ENCODE data around the gene ITM2B. TPM values are rescaled to one million over a fixed set of nuclear protein-coding genes. Genes with fewer than 3 reads are reported as not detected.
A peak's percentile ranks its signal among the peaks of the same experiment; 100 is the strongest.

Gene ITM2B
- total RNA-seq, 1 donor from 2014 or later = 519 TPM

DNA sequence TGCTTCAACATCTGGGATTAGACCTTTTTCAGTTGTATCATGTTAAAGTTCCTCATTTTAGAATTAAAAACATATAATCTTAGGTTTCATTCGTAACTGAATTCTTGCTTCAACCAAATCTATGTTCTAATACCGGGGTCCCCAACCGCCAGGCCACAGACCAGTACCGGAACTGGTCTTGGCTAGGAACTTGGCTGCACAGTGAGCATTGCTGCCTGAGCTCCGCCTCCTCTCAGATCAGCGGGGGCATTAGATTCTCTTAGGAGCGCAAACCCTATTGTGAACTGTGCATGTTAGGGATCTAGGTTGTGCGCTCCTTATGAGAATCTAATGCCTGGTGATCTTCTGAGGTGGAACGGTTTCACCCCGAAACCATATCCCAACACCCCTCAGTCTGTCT lies 19.2 kb downstream of the ITM2B start:
- intact Hi-C loops (cut with micrococcal nuclease) = no loop called here
- ATAC-seq (peak; percentile 59), DNase-seq (no peak)

DNA sequence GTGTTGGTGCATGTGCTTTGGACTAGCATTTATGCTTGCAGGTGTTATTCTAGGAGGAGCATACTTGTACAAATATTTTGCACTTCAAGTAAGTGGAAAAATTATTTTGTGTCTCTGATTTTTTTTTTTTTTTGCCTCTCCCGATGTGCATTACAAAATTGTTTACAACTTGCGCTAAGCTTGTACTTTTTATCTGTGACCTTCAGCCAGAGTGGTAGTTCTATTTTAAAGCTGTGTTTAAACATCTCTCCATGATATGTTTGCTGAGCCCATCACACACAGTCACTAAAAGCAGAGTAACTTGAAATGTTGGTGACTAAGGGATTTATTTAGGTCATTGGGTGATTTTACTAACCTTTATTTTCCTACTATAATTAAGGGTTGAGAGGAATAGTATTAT lies 20.8 kb downstream of the ITM2B start:
- ATAC-seq (peak; percentile 63), DNase-seq (no peak)
- intact Hi-C loops (cut with micrococcal nuclease) = no loop called here

DNA sequence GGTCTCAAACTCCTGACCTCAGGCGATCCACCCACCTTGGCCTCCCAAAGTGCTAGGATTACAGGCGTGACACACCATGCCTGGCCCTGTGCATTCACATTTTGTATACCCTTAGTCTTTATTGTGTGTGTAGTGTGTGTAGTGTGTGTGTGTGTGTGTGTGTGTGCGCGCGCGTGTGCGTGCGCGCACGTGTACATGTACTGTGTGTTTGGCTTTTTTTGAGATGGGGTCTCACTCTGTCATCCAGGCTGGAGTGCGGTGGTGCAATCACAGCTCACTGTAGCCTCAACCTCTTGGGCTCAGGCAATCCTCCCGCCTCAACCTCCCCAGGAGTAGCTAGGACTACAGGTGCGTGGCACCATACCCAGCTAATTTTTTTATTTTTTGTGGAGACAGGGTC lies 22.1 kb downstream of the ITM2B start:
- ATAC-seq (no peak), DNase-seq (no peak)
- intact Hi-C loops (cut with micrococcal nuclease) = no loop called here

DNA sequence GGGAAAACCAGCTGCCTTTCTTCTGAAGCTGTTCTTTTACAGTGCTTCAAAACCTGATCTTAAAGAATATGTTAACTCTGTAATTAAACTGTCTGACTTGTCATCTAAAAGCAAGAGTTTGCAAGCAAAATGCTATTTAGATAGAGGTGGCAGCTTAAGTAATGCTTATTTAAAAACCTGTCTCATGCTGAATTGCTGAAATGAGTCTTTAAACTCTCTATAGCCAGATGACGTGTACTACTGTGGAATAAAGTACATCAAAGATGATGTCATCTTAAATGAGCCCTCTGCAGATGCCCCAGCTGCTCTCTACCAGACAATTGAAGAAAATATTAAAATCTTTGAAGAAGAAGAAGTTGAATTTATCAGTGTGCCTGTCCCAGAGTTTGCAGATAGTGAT lies 22.9 kb downstream of the ITM2B start:
- no peak for ATAC-seq
- intact Hi-C loops (cut with micrococcal nuclease) = no loop called here
- DNase-seq = no peak

DNA sequence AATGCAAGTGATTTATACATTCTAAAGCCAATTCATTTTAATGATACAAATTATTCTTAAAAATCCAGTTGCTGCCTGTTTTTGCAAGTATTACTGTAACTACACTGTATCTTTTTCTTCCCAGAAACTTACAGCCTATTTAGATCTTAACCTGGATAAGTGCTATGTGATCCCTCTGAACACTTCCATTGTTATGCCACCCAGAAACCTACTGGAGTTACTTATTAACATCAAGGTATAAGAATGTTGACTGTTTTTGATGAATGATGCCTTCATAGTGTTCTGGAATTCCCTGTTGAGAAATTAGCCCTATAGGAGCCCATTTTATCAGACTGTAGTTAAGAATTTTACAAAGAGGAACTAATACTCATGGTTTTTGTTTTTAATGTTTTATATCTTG lies 25.0 kb downstream of the ITM2B start:
- DNase-seq (no peak), ATAC-seq (no peak)
- intact Hi-C loops (cut with micrococcal nuclease) = no loop called here

DNA sequence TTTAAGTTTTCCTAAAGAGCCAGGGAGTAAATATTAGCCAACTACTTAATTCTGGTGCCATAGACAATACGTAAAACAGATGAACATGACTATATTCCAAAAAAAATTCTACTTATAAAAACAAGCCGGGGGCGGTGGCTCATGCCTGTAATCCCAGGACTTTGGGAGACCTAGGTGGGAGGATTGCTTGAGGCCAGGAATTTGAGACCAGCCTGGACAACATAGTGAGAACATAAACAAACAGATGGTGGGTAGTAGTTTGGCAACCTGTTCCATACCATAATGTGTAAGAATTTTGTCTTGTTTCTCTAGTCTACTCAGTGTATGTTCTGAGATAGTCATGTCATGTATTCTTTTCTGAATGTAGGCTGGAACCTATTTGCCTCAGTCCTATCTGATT lies 25.4 kb downstream of the ITM2B start:
- intact Hi-C loops (cut with micrococcal nuclease) = no loop called here
- no peak for ATAC-seq
- no peak for DNase-seq

DNA sequence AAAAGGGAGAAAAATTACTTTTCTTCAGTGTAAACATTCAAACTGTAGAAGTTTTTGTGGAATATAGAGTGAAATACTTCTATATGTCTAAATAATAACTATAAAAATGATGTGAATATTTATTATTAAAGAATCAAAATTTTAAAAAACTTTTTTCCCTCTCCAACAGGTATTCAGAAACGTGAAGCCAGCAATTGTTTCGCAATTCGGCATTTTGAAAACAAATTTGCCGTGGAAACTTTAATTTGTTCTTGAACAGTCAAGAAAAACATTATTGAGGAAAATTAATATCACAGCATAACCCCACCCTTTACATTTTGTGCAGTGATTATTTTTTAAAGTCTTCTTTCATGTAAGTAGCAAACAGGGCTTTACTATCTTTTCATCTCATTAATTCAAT lies 28.0 kb downstream of the ITM2B start:
- ATAC-seq (no peak), DNase-seq (no peak)
- intact Hi-C loops (cut with micrococcal nuclease) = no loop called here

DNA sequence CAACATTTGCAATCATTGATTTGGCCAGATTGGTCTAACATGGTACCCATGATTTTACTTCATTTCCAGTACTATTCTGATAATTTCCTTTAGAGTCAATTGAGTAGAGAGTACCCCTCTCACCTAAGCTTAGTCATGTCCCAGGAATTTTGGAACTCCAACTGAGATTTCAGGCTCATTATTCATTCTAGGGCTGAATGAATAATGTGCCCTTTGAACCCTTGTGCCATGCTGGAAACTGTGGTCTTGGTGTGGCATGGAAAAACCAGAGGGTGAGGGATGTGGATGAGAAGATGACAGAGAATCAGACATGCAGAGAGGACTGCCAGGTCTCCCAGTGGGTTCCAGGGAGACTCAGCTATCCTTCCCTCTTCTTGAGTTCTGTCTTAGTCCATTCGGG lies 30.2 kb downstream of the ITM2B start:
- intact Hi-C loops (cut with micrococcal nuclease) = no loop called here
- ATAC-seq (no peak), DNase-seq (no peak)

DNA sequence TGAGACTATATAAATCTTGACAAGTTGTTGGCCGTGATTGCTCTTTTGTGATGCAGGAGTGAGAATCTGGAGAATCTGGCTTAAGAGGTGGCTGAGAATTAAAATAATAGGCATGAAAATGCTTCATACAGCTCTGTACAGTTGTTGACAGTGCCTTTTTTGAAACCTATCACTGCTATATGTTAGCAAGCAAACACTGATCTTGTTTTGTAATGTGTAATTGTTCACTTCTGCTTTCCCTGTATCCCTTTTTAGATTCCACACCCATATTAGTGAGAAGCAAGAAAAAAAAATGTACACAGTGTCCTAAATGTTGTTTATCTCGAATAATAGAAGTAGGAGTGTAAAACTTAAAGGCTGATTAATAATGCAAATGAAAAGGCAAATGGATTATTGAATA lies 31.1 kb downstream of the ITM2B start:
- no peak for DNase-seq
- intact Hi-C loops (cut with micrococcal nuclease) = no loop called here
- ATAC-seq = peak; percentile 36

DNA sequence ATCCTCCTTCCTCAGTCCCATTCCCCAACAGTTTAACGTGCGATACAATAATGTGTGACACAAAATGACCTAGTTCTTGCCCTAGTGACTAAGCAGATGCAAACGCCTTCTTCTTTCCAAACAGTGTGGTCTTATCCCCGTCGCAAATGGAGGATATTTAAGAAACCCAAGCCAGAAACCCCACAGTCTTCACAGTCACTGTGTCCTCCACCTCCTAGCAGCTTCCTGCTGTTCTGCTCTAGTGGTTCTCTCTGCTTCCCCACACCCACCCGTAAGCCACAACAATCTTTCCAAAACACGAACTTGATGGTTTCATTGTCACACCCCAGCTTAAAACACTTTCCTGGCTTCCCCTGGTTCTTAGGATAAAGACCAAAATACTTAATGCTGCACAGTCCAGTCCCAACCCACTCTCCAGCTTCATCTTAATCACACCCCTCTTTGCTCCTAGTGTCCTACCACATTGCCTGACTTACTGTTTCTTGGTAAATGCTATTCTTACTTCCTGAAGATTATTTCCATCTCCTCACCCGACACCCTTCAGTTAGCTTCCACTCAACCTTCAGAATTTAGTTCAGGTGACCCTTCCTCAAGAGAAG lies 32.3 kb downstream of the ITM2B start:
- DNase-seq (no peak), ATAC-seq (peak; percentile 44)
- intact Hi-C loops (cut with micrococcal nuclease) = no loop called here

DNA sequence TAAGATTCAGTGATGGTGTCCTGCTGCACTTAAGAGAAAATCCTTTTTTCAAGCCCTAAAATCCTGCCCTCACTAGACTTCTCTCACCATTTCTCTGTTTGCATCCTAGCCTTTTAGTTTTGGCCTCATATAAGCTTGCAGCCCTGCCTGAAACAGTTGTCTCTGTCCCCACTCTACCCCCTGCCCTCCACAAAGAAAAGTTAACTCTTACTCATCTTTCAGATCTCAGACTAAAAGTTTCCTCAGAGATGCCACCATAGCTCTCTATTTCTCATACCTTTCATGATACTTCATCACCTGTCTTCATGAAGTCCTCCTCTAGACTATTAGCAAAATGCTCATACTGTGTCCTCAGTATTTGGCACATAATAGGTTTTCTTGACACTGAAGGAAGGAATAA lies 33.1 kb downstream of the ITM2B start:
- no peak for ATAC-seq
- DNase-seq = no peak
- intact Hi-C loops (cut with micrococcal nuclease) = no loop called here

DNA sequence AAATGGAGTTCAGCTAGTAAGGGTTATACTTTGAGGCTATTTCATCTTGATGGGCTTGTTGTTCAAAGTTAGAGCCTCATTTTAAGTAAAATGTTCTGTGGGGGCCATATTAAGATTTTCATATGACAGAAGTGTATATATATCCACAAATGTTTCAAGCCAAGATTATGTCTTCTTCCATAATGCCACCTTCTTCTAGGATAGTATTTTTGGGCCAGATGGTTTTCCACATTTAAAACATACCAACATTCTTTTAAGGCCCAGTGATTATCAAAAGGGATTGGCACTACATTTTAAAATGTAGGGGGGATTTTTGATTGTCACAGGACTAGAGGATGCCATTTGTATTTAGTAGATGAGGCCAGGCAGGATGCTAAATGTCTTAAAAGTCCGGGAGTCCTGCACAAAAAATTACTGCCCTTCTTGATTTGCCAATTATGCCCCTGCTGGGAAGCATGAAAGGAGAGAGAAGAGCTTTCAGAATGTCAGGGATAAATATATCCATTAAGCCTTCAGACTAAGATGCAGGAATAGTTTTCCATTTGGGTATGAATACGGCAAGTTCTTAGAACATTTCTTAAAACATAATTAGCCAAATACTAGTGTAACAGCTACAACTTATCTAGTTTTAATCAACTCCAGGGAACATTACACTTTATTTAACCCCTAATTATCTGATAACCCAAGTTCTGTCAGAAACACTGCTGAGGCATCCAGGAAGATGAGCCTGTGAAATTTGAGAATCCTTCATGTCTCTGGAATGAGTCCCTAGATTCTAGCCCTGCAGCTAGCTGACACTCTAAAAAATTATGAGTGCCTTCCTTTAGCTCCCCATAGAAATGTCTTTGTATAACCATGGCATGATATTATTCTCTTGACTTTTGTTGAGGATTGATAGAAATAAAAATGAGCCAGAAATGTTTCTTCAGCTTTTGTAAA lies 34.0 kb downstream of the ITM2B start:
- no peak for DNase-seq
- intact Hi-C loops (cut with micrococcal nuclease) = no loop called here
- ATAC-seq = no peak

DNA sequence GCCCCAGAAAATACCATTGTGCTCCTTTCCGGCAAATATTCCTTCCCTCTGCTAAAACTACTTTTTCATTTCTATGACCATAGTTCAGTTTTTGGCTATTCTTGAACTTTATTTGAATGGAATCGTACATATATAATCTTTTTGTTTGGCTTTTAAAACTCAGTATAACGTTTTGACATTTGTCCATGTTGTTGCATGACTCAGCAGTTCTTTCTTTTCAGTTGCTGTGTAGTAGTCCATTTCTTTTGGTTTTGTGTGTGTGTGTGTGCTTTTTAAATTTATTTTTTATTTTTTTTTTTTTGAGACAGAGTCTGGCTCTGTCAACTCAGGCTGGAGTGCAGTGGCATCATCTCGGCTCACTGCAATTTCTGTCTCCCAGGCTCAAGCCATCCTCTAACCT lies 35.0 kb downstream of the ITM2B start:
- intact Hi-C loops (cut with micrococcal nuclease) = no loop called here
- DNase-seq = no peak
- no peak for ATAC-seq

DNA sequence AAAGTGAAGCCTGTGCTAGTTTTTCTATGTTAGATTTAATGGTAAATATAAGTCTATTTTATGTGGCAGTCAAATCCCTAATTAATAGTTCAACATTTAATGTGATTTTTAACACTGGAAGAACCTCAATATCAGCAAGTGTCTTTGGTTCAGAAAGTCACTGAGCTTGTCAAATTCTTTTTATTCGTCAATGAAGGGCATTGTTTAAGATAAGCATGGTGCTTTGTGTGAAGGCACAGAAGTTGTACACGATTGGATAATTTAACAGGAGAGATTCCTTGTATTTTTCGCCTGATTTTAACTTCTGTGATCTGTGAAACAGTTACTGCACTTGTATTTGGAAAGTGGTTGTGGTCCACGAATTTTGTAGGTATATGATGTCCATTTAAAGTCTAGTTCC lies 40.3 kb downstream of the ITM2B start:
- no peak for DNase-seq
- no peak for ATAC-seq
- intact Hi-C loops (cut with micrococcal nuclease) = no loop called here

DNA sequence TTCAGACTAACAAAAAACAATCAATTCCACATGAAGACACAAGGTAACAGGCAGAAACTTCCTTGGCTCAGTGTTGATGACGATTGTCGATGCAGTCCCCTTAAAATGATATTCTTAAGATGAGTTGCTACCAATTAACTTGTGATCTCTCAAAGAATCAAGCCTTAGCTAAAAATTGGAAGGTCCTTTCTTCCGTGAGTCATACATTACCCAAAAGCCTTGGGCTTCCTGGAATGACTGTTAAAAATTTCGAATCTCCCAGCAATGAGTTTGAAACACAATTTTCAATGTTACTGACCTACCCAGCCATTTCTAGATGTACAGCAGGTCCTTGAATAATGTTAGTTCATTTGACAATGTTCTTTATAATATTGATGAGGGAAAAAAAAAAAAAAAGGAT lies 42.5 kb downstream of the ITM2B start:
- no peak for ATAC-seq
- intact Hi-C loops (cut with micrococcal nuclease) = no loop called here
- DNase-seq = no peak

DNA sequence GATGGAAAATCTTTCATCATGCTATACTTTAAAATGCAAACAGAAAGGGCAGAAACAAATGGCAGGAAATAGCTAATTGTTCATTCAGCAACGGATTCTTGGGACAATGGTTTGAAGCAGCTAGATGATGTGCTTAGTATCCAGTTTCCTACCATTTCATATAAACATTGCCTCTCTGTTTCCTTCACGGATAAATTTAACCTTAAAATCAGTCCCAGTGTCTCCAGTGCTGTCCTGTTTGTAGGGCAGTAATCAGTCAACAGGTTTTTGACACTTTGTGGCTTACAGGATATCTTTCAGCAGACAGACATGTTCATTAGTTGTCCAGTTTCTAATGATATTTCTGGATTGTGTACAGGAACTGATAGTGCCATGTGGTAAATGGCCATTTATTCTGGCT lies 45.8 kb downstream of the ITM2B start:
- DNase-seq (no peak), ATAC-seq (no peak)
- intact Hi-C loops (cut with micrococcal nuclease) = no loop called here

DNA sequence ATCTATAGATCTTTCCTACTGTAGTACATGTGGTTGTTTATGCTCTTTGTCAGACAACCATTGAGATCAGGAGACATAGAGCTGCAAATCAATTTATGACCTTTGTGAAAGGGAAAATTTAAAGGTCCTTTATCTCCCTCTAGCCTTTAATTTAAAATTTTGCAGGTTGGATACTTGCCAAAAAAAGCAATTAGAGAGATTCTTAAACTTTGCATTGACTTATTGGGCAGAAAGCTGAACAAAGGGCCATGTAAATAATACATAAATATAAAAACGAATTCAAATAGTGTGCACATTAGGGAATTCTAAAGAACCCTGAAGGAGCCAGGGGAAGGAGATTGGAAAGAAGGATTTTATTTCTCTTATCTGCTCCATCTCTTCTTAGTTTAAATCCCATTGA lies 48.5 kb downstream of the ITM2B start:
- no peak for DNase-seq
- ATAC-seq = no peak
- intact Hi-C loops (cut with micrococcal nuclease) = no loop called here

DNA sequence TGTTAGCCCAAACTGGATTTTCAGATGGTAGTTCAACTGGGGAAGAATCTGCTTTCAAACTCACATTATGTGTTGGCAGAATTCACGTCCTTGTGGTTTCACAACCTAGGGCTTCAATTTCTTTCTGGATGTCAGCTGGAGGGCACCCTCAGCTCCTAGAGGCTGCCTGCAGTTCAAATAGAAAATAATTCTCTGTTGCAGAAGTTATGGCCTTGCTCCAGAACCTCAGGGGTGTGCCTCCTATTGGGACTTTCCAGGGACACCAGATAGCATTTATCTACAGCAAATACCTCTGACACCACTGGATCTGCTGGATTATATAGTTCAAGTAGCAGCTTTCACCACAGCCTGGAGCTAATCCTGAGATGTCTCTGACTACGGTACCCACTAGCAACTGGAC lies 58.7 kb downstream of the ITM2B start:
- intact Hi-C loops (cut with micrococcal nuclease) = no loop called here
- ATAC-seq = peak; percentile 30
- no peak for DNase-seq

DNA sequence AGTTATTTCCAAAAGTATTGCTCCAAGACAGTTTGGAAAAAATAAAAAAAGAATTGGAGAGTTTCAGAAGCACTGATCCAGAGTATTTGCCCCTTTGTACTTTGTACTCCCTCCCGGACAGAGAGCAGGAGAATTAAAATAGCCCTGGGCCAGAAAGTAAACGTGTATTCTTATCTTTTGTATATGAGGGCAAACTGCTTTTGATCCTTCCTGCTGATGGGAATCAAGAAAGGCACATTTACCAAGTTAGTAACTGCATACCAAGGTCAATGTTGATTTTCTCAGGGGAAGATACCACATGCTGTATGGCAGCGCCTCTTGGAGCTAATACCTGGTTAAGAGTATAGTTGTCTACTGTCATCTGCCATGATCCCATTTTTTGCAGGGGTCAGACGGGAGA lies 59.6 kb downstream of the ITM2B start:
- DNase-seq (no peak), ATAC-seq (no peak)
- intact Hi-C loops (cut with micrococcal nuclease) = no loop called here

DNA sequence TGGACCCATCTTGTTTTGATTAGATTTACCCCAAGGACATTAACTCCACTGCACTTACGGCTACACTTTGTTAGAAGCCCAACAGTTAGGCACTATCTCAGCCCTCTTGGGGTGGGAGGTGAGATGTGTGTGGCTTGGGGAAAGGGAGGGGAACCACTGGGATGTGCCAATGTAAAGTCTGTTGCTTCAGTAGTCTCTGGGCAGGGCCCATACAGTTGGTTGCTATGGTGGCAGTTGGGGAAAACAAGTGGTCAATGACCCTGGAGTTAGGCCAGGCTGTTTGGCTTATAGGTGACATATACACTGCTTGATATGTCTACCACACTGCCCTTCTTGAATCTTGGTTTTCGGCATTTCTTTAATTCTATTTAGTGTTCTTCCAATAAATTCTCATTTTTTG lies 61.6 kb downstream of the ITM2B start:
- intact Hi-C loops (cut with micrococcal nuclease) = no loop called here
- ATAC-seq (no peak), DNase-seq (no peak)

DNA sequence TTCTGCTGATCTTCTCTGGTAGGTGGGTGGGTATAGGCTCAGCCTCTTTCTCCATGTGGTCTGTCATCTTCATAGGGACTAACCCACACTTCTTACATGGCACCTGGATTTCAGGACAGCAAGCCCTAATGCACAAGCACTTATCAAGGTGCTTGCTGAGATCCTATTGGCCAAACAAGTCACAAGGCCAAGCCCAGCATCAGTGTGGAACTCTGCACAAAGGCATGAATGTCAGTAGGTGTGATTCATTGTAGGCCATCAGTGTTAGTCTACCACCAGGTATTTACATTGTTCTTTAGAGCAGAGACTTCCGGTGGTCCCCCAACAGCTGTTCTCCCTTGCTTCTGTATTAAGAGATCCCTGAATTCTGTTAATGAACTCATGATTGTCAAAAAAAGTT lies 62.3 kb downstream of the ITM2B start:
- intact Hi-C loops (cut with micrococcal nuclease) = no loop called here
- ATAC-seq (no peak), DNase-seq (no peak)

Data from left ventricle myocardium superior (tissue), 1 donor.